HAP-1 (cell line): ENCODE data around the gene SEMA4D.

Experiments used
- DNase-seq, 2 experiments: peaks; one replicate each; pipeline ENCODE4 v3.0.0-alpha.2; 2016 to 2020; ENCODE audit warnings: low spot score in 2 of 2
- H3K27me3 ChIP-seq: fragments of 250-450 bp; sonication (Bioruptor Pico); 2 replicates; pipeline ENCODE4 v1.5.1; 2020; ENCODE audit warnings: low read depth, mild to moderate bottlenecking, moderate library complexity
- H3K36me3 ChIP-seq: fragments of 250-450 bp; sonication (Bioruptor Pico); replicated peaks from 2 replicates; pipeline ENCODE4 v1.5.1; 2020; ENCODE audit warnings: mild to moderate bottlenecking
- H3K4me1 ChIP-seq: fragments of 250-450 bp; sonication (Bioruptor Pico); 2 replicates; pipeline ENCODE4 v1.5.1; 2020; ENCODE audit warnings: mild to moderate bottlenecking
- H3K4me3 ChIP-seq: fragments of 250-450 bp; sonication (Bioruptor Pico); 2 replicates; pipeline ENCODE4 v1.5.1; 2020; ENCODE audit warnings: mild to moderate bottlenecking, moderate library complexity
- H3K9me3 ChIP-seq: fragments of 250-450 bp; sonication (Bioruptor Pico); 2 replicates; pipeline ENCODE4 v1.5.1; 2020; ENCODE audit warnings: mild to moderate bottlenecking, moderate library complexity
- in situ Hi-C: fragments of 300-500 bp; cut with MboI; formaldehyde crosslinking; loops from 3 replicates; pipeline ENCODE4 v1.14.3; 2020; ENCODE audit warnings: low sequenced_read_pairs, inconsistent platforms, mixed read lengths

Gene SEMA4D

GRCh38 chr9:89432986-89433530 lies 64.9 kb downstream of the SEMA4D start:
- no peaks in the 10 kb centered on the region for H3K9me3 ChIP-seq

GRCh38 chr9:89431930-89432725 lies 65.8 kb downstream of the SEMA4D start:
- no peaks in the 10 kb centered on the region for H3K9me3 ChIP-seq
- no peak overlapping the region for H3K4me3 ChIP-seq
- peaks cover 23% of the 10 kb centered on the region for H3K4me1 ChIP-seq
- no peak for DNase-seq
- in situ Hi-C loops: no loop called here
- H3K27me3 ChIP-seq: no peaks in the 10 kb centered on the region
- no peaks in the 10 kb centered on the region for H3K36me3 ChIP-seq

More at GRCh38 chr9:89432986-89433530, 64.9 kb downstream of the SEMA4D start:
- Histone ChIP-seq H3K4me1 (peaks cover 23% of the 10 kb centered on the region), H3K4me3 (no peak overlapping the region), H3K36me3 (no peaks in the 10 kb centered on the region), H3K27me3 (no peaks in the 10 kb centered on the region)
- in situ Hi-C loops: no loop called here
- no peak for DNase-seq

- Histone ChIP-seq H3K9me3 (no peaks in the 10 kb centered on the region), H3K4me3 (no peak overlapping the region), H3K36me3 (no peaks in the 10 kb centered on the region), H3K4me1 (peaks cover 20% of the 10 kb centered on the region), H3K27me3 (no peaks in the 10 kb centered on the region)
- in situ Hi-C loops: no loop called here
- DNase-seq: no peak
These were observed 66.9 kb downstream of the SEMA4D start for GRCh38 chr9:89430995-89431394.

DNA sequence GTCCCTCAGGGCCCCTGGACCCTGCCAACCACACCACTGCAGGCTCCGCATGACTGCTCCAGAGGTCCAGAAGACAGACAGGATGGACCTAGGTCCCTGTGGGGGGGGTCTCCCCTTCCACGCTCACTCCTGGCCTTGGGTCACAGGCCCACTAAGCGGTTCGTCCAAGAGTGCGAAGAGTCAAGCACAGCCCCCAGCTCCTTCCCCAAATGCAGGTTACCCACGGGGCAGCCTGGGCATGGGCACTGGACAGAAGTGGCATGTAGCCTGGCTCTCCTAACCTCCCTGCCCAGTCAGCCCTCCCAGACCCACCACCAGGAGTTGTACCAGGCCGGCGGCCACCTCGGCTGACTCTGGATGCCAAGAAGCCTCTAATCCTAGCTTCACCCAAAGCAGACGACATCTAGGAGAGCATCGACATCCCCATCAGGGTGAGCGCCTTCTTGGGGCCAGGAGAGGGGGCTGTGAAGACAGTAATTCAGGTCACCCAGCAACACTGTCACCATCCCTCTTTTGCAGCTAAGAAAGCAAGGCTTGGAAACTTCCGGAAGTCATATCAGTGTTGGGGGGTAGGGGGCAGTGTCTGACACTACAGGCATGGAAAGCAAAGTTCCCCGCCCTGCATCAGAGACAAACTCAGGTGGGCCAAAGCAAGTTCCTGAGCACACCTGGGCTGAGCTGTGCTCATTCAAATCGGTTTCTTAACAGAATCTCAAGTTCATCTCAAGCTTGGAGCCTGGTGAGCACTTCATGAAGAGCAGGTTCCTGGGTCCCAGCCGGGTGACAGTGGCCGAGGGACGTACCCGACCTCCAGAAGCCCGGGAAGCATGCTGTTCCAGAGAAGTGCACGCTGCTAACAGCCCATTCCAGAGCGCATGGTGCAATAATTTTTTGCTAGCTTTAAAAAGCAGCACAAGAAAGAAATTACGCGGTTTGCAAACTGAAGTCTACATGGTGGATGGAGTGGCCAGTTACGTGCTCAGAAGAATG lies 68.7 kb downstream of the SEMA4D start:
- no peaks in the 10 kb centered on the region for H3K9me3 ChIP-seq

DNA sequence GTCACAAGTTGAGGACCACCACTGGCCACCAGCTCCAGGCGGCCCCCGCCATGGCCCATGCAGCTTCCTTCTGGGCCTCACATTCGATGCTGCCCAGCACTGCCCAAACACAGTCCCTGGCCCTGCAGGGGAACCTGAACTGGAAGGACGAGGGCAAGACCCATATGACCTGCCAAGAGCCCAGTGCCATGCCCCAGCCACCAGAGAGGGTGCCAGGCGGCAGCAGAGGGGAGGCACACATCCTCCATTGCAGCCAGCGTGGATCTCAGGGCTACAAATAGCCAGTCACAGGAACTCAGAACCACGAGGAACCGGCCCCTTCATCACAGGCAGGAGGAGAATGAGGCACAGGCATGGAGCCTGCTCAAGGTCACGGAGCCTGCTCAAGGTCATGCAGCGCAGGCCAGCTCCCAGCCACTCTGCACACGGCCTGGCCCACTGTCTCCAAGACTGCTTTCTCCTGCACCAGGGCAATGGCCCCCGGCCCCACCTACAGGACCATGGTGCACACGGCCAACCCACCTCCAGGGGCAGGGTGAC lies 69.6 kb downstream of the SEMA4D start:
- Histone ChIP-seq H3K4me3 (no peak overlapping the region), H3K36me3 (no peaks in the 10 kb centered on the region), H3K27me3 (no peaks in the 10 kb centered on the region), H3K9me3 (no peaks in the 10 kb centered on the region), H3K4me1 (no peaks in the 10 kb centered on the region)
- DNase-seq: no peak
- in situ Hi-C loops: no loop called here

More for the DNA sequence above, 68.7 kb downstream of the SEMA4D start:
- Histone ChIP-seq H3K36me3 (no peaks in the 10 kb centered on the region), H3K27me3 (no peaks in the 10 kb centered on the region), H3K4me3 (no peak overlapping the region), H3K4me1 (peaks cover 2% of the 10 kb centered on the region)
- in situ Hi-C loops: no loop called here
- DNase-seq: peak in 1 of 2 experiments; percentile 31

DNA sequence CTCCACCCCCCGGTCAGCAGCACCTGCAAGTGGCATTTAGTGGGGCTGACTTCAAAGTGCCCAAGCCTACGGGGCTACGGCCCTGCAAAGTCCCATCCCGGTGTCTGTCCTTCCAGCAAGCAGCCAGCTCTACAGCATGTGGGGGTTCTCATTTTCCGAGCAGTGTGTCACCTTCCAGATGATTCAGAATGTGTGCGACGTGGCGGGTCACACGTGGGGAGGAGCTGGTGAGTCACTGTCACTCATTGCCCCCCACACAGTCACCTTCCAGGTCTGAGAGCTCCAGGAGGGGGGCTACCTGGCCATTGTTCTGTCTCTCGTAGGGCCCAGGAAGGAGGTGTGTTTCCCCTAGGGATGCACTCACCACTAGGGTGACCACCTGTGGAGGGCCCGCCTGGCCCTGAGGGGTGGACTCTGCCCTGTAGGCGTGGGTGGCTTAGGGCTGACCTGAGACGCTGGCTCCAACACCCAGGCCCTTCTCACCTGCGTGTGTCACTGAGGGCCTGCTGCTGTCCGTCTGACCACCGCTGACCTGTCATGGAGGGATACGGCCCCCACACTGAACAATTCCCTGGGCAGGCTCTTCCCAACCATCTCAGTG lies 70.2 kb downstream of the SEMA4D start:
- Histone ChIP-seq H3K9me3 (no peaks in the 10 kb centered on the region), H3K4me1 (no peaks in the 10 kb centered on the region), H3K36me3 (no peaks in the 10 kb centered on the region), H3K27me3 (no peaks in the 10 kb centered on the region), H3K4me3 (no peak overlapping the region)
- in situ Hi-C loops: no loop called here
- no peak for DNase-seq

DNA sequence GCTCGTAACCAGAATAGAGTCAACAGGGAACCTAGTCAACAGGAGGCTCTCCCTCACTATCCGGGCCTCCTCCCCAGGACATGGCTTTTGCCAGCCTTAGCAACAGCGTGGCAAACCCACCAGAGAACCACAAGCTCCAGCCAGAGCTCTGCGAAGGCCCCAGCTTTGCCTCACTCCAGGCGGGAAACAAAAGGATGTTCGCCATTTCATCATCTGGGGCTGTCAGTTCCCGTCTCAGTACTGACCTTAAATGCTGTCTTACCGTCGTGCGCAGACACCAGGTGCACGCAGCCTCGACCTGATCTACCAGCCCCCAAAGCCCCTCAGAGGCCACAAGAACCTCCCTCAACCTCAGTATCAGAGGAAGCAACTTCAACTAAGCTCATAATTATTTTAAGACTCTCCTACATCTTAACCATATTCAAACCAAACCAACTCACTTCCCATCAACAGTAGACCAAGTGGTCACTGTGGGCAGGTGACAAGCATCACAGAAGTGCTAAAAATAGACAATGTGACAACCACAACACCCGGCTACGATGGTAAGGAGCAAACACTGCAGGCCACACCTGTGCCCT lies 71.4 kb downstream of the SEMA4D start:
- in situ Hi-C loops: no loop called here
- no peaks in the 10 kb centered on the region for H3K27me3 ChIP-seq
- no peaks in the 10 kb centered on the region for H3K36me3 ChIP-seq
- H3K4me1 ChIP-seq: no peaks in the 10 kb centered on the region
- no peak for DNase-seq
- H3K4me3 ChIP-seq: no peak overlapping the region
- H3K9me3 ChIP-seq: no peaks in the 10 kb centered on the region

- DNase-seq: no peak
- Histone ChIP-seq H3K9me3 (no peaks in the 10 kb centered on the region), H3K27me3 (no peaks in the 10 kb centered on the region), H3K4me3 (no peak overlapping the region), H3K36me3 (no peaks in the 10 kb centered on the region), H3K4me1 (no peaks in the 10 kb centered on the region)
- in situ Hi-C loops: no loop called here
These were observed 72.0 kb downstream of the SEMA4D start for GRCh38 chr9:89425921-89426383.

GRCh38 chr9:89425024-89425805 lies 72.7 kb downstream of the SEMA4D start:
- no peak overlapping the region for H3K4me3 ChIP-seq
- no peaks in the 10 kb centered on the region for H3K27me3 ChIP-seq
- H3K9me3 ChIP-seq: no peaks in the 10 kb centered on the region
- no peaks in the 10 kb centered on the region for H3K36me3 ChIP-seq
- in situ Hi-C loops: no loop called here
- no peak for DNase-seq
- H3K4me1 ChIP-seq: no peaks in the 10 kb centered on the region

GRCh38 chr9:89422151-89422975 lies 75.5 kb downstream of the SEMA4D start:
- no peaks in the 10 kb centered on the region for H3K4me1 ChIP-seq
- no peak overlapping the region for H3K4me3 ChIP-seq
- in situ Hi-C loops: no loop called here
- H3K36me3 ChIP-seq: no peaks in the 10 kb centered on the region
- no peak for DNase-seq
- H3K27me3 ChIP-seq: no peaks in the 10 kb centered on the region
- no peaks in the 10 kb centered on the region for H3K9me3 ChIP-seq

DNA sequence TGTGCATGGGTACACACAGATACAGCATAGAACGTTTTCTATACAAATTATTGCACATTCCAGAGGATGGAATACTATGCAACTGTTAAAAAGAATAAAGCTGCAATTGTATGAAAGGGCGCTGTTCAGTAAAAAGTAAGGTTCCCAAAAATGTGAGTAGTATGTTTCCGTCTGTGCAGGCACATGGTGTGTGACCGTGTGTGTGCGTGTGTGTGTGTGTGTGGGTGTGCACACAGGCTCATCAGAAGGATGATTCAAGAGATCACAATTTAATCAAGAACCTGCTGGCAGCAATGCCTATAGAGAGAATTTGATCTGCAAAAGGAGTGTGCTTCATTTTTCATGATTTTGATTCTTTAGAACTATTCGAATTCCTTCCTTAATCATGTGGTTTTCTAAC lies 76.3 kb downstream of the SEMA4D start:
- H3K4me1 ChIP-seq: no peaks in the 10 kb centered on the region
- H3K9me3 ChIP-seq: no peaks in the 10 kb centered on the region
- in situ Hi-C loops: no loop called here
- H3K36me3 ChIP-seq: no peaks in the 10 kb centered on the region
- no peaks in the 10 kb centered on the region for H3K27me3 ChIP-seq
- no peak for DNase-seq
- no peak overlapping the region for H3K4me3 ChIP-seq
